Liver (tissue), 3 donors: ENCODE results near the gene PSPC1.

Experiments
- TAF1 ChIP-seq: conservative IDR thresholded peaks from 2 replicates; pipeline ENCODE4 v1.6.1; 2016; ENCODE audit warnings: antibody characterized with exemption, mild to moderate bottlenecking
- TF ChIP-seq, protein P1 (sequence below): IDR thresholded peaks from 2 replicates; pipeline ENCODE4 v1.6.1; 2016; ENCODE audit warnings: antibody characterized with exemption
- TF ChIP-seq, protein P2 (sequence below): fragments of 150-350 bp; IDR thresholded peaks from 2 replicates; pipeline ENCODE4 v1.5.1; 2017; ENCODE audit warnings: improper control_type of control experiment, low read depth, low read length; ENCODE audit not compliant: missing input control
- donor health status: healthy.
- donor health status: healthy.

DNA sequence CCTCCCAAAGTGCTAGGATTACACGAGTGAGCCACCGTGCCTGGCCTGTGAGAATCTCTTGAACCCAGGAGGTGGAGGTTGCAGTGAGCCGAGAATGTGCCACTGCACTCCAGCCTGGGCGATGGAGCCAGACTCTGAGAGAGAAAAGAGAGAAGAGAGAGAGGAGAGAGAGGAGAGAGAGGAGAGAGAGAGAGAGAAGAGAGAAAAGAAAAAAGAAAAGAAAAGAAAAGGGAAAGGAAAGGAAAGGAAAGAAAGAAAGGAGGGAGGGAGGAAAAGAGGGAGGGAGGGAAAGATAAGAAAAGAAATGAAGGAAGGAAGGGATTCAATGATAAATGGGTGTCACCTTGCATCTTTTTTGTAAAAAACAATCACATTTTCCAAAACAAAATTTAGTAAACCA is 23.0 kb upstream of the PSPC1 start:
- TF ChIP-seq, protein P1, sequence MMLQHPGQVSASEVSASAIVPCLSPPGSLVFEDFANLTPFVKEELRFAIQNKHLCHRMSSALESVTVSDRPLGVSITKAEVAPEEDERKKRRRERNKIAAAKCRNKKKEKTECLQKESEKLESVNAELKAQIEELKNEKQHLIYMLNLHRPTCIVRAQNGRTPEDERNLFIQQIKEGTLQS = no peak
- TF ChIP-seq TAF1 = no peak
- TF ChIP-seq, protein P2, sequence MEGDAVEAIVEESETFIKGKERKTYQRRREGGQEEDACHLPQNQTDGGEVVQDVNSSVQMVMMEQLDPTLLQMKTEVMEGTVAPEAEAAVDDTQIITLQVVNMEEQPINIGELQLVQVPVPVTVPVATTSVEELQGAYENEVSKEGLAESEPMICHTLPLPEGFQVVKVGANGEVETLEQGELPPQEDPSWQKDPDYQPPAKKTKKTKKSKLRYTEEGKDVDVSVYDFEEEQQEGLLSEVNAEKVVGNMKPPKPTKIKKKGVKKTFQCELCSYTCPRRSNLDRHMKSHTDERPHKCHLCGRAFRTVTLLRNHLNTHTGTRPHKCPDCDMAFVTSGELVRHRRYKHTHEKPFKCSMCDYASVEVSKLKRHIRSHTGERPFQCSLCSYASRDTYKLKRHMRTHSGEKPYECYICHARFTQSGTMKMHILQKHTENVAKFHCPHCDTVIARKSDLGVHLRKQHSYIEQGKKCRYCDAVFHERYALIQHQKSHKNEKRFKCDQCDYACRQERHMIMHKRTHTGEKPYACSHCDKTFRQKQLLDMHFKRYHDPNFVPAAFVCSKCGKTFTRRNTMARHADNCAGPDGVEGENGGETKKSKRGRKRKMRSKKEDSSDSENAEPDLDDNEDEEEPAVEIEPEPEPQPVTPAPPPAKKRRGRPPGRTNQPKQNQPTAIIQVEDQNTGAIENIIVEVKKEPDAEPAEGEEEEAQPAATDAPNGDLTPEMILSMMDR = no peak
